Measurements from ENCODE around the gene ST6GAL1. TPM values are rescaled to one million over a fixed set of nuclear protein-coding genes. Genes with fewer than 3 reads are reported as not detected.

The ST6GAL1 gene
- total and polyA plus RNA-seq, 2 of the 13 experiments (the other 11 are each of a cell fraction or from before 2014, with no cell fraction given): 79.9 to 164 TPM

- CTCF ChIA-PET (ENCODE audit: low intra/inter-chr PET ratio, low total read pairs): no interaction called here
Observed at GRCh38 chr3:186949281-186949982, 19.1 kb downstream of the ST6GAL1 start.

More at GRCh38 chr3:186949281-186949982, 19.1 kb downstream of the ST6GAL1 start:
- no peak for TF ChIP-seq HDAC2 (CRISPR knock-in tag; IDR thresholded peaks at IDR 0.05)
- no peak for TF ChIP-seq BCLAF1 (IDR thresholded peaks at IDR 0.05)
- no peak for TF ChIP-seq RELA (CRISPR knock-in tag; IDR thresholded peaks at IDR 0.05)
- no peak for TF ChIP-seq ATF2 (CRISPR knock-in tag; IDR thresholded peaks at IDR 0.05)
- no peak for TF ChIP-seq ZKSCAN8 (CRISPR knock-in tag; IDR thresholded peaks at IDR 0.05; ENCODE audit: borderline replicate concordance)
- Histone ChIP-seq H3K9me3 (ENCODE audit: low read length) (no peaks in the 10 kb centered on the region), H2AFZ (ENCODE audit: low read length) (no peak overlapping the region), H3K4me2 (ENCODE audit: low read depth, low read length) (no peak overlapping the region), H3K4me1 (ENCODE audit: insufficient read depth, low read length) (0 out of 2 replicates have a peak, but pooled peaks cover 8% of the 10 kb centered on the region), H3K9ac (ENCODE audit: insufficient read depth, low read depth, low read length) (no peak overlapping the region), H3K27me3 (ENCODE audit: control insufficient read depth in 1 of 2, insufficient read depth in 2 of 2, low read length in 2 of 2) (no peaks in the 10 kb centered on the region), H3K4me3 (replicated peaks in 1 of 3; ENCODE audit: insufficient read depth in 1 of 3, low read depth in 2 of 3, low read length in 3 of 3) (no peak overlapping the region), H3K36me3 (replicated peaks in 1 of 2; ENCODE audit: control insufficient read depth in 1 of 2, insufficient read depth in 2 of 2, low read length in 2 of 2) (no peaks in the 10 kb centered on the region), H3K27ac (ENCODE audit: extremely low read length, insufficient read depth, low read length) (no peak overlapping the region), H3K79me2 (ENCODE audit: insufficient read depth, low read length) (no peaks in the 10 kb centered on the region), H4K20me1 (ENCODE audit: insufficient read depth, low read length) (no peaks in the 10 kb centered on the region)
- WGBS (ENCODE audit: low lambda C conversion rate): 93% methylated on average over 7 of the region's 7 CpGs
- DNase-seq (ENCODE audit: low spot score) (no peak), ATAC-seq (no peak; the same call in 2 of the 3 replicates), FAIRE-seq (no peak)
- in situ Hi-C loops (cut with HindIII; ENCODE audit: extremely low pct_ligation_motif_present, low pct_unique_long_range_greater_than_20kb) (no loop called here), intact Hi-C loops (cut with micrococcal nuclease; ENCODE audit: unreplicated experiment) (no loop called here)
- no TSS peak for BruUV-seq (replicated peaks)
- POLR2A ChIA-PET: no interaction called here

Measured in HepG2 (cell line).